HCT116 (cell line): ENCODE measurements around the gene CACNA1E.

Experiments used
- CTCF ChIP-seq, 3 experiments: fragments of 200-600 bp in 1 of 3; sonication (generic) in 1 of 3; IDR thresholded peaks in 2 of 3; conservative IDR thresholded peaks in 1 of 3; 2 replicates each; pipeline ENCODE4 v1.5.1; 2012 to 2017; ENCODE audit warnings: low read depth in 2 of 3, low read length in 2 of 3, antibody characterized with exemption in 1 of 3, borderline replicate concordance in 1 of 3, control low read depth in 1 of 3, mild to moderate bottlenecking in 1 of 3, mixed read lengths in 1 of 3, mixed run types in 1 of 3, moderate library complexity in 1 of 3; ENCODE audit not compliant: insufficient read depth in 1 of 3
- EZH2 ChIP-seq: fragments of 200-600 bp; sonication (generic); IDR thresholded peaks from 2 replicates; pipeline ENCODE4 v1.6.1; 2017; ENCODE audit warnings: antibody characterized with exemption, mixed run types
- EZH2phosphoT487 ChIP-seq: fragments of 200-600 bp; IDR thresholded peaks from 2 replicates; pipeline ENCODE4 v1.6.1; 2018; ENCODE audit warnings: antibody characterized with exemption, borderline replicate concordance
- FOSL1 ChIP-seq: IDR thresholded peaks from 2 replicates; pipeline ENCODE4 v1.6.1; 2012; ENCODE audit warnings: low read depth
- JUND ChIP-seq: IDR thresholded peaks from 2 replicates; pipeline ENCODE4 v1.6.1; 2012
- POLR2AphosphoS5 ChIP-seq: IDR thresholded peaks from 2 replicates; pipeline ENCODE4 v1.6.1; 2011; ENCODE audit warnings: mild to moderate bottlenecking, low read depth, low read length, moderate library complexity
- REST ChIP-seq: IDR thresholded peaks from 2 replicates; pipeline ENCODE4 v1.6.1; 2012; ENCODE audit warnings: low read depth
- SRF ChIP-seq: IDR thresholded peaks from 2 replicates; pipeline ENCODE4 v1.6.1; 2012; ENCODE audit warnings: low read depth
- YY1 ChIP-seq: IDR thresholded peaks from 2 replicates; pipeline ENCODE4 v1.6.1; 2011; ENCODE audit warnings: low read length, low read depth, moderate library complexity, mild to moderate bottlenecking; ENCODE audit not compliant: insufficient replicate concordance; ENCODE audit errors: extremely low read depth
- ZBTB33 ChIP-seq: IDR thresholded peaks from 2 replicates; pipeline ENCODE4 v1.6.1; 2011; ENCODE audit warnings: mild to moderate bottlenecking, low read length, moderate library complexity; ENCODE audit not compliant: insufficient replicate concordance; ENCODE audit errors: extremely low read depth
- ZNF274 ChIP-seq: fragments of 200-500 bp; sonication (Bioruptor generic); IDR thresholded peaks from 2 replicates; pipeline ENCODE4 v1.6.1; 2014; ENCODE audit warnings: mild to moderate bottlenecking, low read depth, low read length, inconsistent platforms

- TF ChIP-seq FOSL1 (no peak), ZNF274 (no peak), YY1 (no peak), JUND (no peak), POLR2AphosphoS5 (no peak), EZH2phosphoT487 (no peak), SRF (no peak), CTCF (IDR thresholded peaks at IDR 0.05 in 2 of 3, conservative IDR thresholded peaks at IDR 0.05 in 1 of 3; ENCODE audit: borderline replicate concordance in 1 of 3, insufficient read depth in 1 of 3, low read depth in 2 of 3, low read length in 2 of 3) (peak; percentile 20 to 54 (median 45); a peak in 4 of 6 replicates), REST (no peak), ZBTB33 (no peak), EZH2 (no peak)
Measured at GRCh38 chr1:181676269-181676668, 193.0 kb downstream of the CACNA1E start.
